Measurements from ENCODE around the gene LDHD.
"Not testable (repeated sequence)": the region's sequence is repeated elsewhere in the genome, so short reads cannot be mapped to it uniquely, and the experiment has no call there.

The LDHD gene

DNA sequence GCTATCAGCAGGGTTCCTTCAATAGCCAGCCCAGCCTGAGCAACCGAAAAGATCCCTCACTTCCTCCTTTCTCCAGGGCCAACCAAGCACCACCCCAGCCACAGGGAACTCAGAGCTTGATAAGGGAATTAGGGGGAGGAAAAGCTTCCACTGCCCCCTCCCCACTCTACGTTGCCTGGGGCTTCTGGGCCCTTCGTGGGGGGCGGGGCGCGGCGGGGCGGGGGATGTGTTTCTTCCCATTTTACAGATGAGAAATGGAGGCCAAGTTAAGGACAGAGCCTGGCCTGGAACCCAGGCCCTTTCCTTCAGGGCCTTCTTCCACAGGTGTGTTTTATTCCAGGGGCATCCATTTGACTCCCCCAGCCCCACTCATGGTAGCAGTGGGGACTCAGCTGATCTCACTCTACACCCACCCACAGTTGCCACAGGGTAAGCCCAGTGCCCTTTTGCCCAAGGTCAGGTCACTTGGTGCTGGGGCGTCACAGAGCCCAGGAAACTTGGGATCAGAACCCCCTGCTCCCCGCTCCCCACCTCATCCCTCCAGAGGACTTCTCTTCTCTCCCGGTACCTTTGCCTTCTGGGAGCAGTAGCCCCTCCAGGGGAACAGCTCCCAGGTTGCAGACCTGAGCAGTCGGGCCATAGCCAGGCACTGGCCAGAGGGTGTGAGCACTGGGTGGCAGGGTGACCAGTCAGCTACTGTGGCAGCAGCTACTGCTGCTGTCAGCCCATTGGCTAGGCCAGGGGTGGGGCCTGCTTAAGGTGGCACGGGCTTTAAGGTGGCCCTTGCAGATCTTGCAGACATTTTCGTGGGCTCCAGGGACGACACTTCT, at the start of gene LDHD:
LDHD (minus strand) TSS at position 700 of the 830 bp plus-strand sequence; CDS start at position 640, 60 bp downstream.
- peak in 1 of 2 donors; percentile 33 for DNase-seq

DNA sequence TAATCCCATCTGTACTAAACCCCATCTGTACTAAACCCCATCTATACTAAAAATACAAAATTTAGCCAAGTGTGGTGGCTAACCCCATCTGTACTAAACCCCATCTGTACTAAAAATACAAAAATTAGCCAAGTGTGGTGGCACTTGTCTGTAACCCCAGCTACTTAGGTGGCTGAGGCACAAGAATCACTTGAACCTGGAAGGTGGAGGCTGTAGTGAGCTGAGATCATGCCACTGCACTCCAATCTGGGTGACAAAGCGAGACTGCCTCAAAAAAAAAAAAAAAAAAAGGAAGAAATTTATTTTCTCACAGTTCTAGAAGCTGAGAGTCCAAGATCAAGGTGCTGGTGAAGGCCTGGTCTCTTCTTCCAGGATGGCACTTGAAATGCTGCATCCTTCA, 43.8 kb upstream of the LDHD start:
- DNase-seq = no peak

- DNase-seq = no peak
These were observed 36.1 kb upstream of the LDHD start for GRCh38 chr16:75152635-75153034.

DNA sequence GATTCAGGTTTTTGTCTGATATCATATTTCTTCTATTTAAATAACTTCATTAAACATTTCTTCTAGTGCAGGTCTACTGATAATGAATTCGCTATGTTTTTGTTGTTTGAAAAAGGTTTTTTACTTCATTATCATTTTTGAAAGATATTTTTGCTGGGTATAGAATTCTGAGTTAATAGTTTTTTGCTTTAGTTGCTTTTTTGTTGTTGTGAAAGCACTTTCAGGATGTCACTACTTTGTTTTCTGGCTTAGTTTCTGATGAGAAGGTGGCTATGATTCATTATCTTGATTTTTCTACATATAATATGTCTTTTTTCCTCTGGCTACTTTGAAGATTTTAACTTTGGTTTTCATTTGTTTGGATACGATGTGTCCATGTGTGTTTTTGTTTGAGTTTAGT, 35.2 kb upstream of the LDHD start:
- DNase-seq = no peak

DNA sequence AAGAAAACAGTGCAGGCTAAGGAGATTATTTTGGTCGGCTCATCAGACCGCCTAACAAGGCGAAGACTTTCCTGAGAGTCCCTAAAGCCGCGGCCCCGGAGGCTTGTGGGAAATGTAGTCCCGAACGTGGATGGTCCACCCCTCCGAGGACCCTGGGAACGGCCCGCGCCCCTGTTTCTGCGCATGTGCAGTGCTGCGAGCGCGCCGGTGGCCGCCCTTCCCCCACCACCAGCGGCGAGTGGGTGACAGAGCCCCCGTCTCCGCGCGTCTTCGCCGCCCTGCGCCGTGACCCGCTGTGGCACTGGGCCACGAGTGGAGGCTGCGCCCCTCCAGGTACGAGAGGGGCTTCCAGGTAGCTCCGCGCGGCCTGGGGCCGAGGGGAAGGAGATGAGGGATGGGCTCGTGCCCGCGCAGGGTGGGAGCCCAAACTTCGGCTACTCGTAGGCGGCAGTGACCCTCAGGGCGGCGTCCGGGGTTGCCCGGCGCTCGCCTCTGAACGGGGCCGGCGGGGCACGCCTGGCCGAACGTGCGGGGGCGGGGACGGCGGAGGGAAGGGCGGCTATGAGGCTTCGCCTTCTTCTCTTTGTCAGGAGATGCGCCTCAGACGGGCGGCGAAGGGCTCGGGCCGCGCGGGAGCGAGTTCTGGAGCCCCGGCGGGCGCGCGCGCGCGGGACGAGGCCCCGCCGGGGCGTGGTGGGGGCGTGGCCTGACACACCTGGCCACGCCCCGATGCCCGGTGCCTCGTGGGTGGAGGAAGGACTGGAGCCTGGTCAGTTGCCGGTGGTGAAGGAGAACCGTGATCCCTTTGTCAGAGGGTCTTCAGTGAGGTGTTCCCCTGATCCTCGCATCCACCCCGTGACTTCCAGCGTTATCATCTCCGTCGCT, 32.0 kb upstream of the LDHD start, which contains the start of gene ZFP1:
ZFP1 (plus strand) TSS at position 214 of the 885 bp plus-strand sequence. CDS start 4,428 bp downstream, outside the sequence.
- peak; percentile 94 to 95 for DNase-seq

GRCh38 chr16:75147968-75148310, 31.4 kb upstream of the LDHD start:
- DNase-seq = no peak

DNA sequence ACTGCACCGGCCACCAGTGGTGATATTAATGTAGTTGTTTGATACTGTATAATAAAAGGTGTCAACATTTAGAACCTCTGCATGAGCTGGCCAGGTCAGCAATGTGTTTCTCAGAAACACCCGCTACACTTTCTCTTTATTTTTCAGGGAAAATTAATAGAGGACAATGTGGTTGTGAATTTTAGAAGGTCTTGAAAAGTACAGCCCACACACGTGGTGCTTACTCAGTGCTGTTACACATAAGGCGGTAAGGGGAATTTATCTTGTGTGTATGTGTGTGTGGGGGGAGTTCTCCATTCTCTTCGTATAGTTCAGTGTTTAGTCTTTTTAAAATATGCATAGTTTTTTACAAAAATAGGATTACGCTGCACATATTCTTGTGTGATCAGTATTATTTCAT, 27.4 kb upstream of the LDHD start:
- DNase-seq = no peak

DNA sequence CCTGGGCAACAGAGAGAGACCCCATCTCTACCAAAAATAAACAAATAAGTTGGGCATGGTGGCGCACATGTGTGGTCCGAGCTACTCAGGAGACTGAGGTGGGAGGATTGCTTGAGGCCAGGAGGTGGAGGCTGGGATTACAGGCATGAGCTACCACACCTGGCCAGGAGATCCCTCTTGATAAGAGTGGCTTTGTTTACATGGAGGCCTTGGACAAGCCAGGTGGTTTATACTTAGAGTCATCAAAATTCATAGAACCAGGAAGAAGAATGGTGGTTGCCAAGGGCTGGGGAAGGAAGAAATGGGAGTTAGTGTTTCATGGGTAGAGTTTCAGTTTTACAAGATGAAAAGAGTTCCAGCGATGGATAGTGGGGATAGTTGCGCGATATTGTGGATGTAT, 22.9 kb upstream of the LDHD start:
- no peak for DNase-seq

DNA sequence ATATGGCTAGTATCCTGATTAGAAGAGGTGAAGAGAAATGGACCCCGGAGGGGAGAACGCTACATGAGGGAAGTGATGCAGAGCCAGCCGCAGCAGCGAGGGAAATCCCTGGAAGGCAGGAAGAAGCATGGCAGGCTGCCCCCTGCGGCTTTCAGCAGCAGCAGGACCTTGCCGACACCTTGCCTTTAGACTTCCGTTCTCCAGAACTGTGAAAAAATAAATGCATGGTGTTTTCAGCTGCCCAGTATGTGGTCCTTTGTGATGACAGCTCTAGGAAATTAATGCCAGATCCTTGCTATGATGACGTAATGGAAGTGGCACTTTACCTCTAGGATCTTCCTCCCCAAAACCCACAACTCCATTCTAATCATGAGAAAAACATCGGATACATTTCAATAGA, 22.1 kb upstream of the LDHD start:
- DNase-seq = no peak

GRCh38 chr16:75138233-75138632, 21.7 kb upstream of the LDHD start:
- no peak for DNase-seq

GRCh38 chr16:75131081-75131480, 14.5 kb upstream of the LDHD start:
- no peak for DNase-seq

- DNase-seq = no peak
These were observed 13.7 kb upstream of the LDHD start for GRCh38 chr16:75130150-75130771.

DNA sequence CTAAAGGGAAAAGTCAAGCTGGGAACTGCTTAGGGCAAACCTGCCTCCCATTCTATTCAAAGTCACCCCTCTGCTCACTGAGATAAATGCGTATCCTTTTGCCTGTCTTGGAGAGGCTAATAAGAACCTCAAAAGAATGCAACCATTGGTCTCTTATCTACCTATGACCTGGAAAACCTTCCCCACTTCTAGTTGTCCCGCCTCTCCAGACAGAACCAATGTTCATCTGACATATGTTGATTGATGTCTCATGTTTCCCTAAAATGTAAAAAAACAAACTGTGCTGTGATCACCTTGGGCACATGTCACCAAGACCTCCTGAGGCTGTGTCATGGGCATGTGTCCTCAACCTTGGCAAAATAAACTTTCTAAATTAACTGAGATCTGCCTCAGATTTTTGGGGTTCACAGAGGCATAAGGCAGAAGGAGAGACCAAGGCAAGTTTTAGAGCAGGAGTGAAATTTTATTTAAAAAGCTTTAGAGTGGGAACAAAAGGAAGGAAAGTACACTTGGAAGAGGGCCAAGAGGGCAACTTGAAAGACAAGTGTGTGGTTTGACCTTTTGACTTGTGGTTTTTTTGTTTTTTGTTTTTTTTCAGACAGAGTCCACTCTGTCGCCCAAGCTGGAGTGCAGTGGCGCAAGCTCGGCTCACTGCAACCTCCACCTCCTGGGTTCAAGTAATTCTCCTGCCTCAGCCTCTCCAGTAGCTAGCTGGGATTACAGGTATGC, 13.0 kb upstream of the LDHD start:
- DNase-seq = not testable (repeated sequence)

DNA sequence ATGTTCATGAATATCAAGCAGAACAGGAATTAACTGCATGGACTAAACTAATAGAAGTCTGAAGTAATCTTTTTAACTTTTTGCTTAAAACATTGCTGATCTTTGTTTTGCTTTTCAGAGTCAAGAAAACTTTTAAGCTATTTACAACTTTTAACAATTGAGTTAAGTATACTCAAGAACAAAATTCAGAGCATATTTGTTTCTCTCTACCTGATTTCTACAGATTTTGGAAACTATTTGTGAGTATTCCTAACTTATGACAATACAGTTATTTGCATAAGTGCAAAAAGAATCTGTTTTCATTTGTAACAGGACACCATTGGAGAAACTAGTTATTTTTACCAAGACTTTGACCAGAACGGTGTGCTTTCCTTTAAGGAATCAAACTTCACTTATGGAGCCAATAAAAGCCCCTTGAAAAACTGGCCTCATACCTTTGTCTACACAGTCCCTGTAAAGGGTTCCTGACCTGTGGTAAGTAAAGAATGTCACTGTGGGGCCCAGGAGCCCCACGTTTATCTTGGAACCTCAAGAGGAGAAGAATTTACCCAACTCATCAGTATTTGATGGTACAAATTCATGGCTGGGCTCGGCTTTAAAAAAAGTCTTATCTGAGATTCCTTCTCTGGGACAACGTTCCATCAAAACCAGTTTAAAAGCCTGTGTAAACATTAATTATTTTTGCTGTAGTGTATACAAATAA, 11.3 kb upstream of the LDHD start:
- DNase-seq = no peak

DNA sequence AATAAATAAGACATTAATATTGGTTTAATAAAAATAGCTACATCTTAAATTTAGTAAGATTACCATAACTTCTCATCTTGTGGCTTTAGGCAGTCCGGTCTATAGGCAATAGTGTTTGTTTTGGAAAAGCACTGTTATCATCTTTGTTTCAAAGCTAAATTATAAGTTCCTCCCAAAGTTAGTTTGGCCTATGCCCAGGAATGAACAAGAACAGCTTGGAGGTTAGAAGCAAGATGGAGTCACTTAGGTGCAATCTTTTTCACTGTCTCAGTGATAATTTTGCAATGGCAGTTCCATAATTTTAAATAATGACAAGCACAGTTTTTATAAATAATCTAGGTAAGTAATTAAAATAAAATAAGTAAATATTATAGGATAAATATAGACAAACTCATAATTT, 6.0 kb upstream of the LDHD start:
- DNase-seq = no peak

DNA sequence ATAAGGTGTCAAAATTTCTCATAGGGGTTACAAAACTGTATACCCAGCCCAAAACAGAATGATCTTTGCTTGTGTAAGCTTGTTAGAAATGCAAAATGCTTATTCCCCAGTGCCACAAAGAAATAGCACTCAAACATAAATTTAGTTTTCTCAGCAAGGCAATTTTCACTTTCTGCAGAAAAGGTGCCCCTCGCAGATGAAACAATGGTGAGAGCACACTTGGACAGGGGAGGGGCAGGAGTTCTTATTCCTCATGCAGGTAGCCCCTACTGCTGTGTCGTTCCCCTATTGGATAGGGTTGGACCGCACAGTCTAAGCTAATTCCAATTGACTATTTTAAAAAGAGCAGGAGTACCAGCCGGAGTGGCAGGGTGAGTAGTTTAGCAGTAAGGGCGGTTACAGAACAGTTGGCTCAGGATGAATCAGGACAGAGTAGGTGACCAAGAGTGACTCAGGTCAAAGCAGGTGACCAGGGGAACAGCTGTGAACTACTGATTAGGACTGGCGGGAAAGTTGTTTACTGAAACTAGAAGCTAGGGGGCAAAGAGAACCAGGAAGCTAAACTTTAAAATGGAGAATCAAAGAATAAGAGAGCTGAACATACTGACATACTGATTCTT, 5.5 kb upstream of the LDHD start:
- DNase-seq = no peak

DNA sequence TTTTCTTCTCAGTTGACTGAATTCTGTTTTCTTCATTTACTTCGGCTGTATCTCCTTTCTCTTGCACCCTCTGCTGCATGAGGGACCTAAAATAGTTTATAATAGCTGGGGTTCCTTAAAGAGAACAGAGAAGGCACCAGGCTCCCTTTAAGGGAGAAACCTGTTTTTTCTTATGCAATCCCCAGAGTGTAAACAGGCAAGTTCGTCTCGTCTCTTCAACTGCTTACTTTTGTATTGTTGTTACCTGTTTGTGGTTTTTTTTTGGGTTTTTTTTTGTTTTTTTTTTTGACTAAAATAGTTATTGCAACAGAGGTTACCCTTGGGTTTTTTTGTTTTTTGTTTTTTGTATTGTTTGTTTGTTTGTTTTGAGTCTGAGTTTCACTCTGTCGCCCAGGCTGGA, 3.7 kb upstream of the LDHD start:
- DNase-seq = no peak

DNA sequence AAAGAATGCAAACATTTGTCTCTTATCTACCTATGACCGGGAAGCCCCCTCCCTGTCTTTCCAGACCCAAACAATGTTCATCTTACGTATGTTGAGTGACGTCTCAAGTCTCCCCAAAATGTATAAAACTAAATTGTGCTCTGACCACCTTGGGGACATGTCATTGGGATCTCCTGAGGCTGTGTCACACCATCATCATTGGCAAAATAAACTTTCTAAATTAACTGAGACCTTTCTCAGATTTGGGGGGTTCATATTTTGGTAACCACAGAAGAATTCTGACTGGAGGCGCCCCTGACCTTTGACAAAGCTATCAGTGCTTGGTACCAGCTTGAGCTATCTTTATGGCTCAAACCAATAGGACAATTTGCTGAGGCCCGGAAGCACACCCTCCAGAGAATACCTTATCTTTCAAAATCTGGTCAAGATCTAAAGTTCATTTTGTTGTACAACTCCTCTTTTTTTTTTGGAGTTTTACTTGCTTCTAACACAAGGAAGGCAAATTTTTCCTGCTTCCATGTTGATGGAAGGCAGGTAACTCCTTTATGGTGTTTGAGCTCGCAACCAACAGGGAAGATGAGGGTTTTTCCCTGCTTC, 2.5 kb upstream of the LDHD start:
- no peak for DNase-seq

GRCh38 chr16:75116911-75117245, 298 bp upstream of the LDHD start:
- DNase-seq = no peak

DNA sequence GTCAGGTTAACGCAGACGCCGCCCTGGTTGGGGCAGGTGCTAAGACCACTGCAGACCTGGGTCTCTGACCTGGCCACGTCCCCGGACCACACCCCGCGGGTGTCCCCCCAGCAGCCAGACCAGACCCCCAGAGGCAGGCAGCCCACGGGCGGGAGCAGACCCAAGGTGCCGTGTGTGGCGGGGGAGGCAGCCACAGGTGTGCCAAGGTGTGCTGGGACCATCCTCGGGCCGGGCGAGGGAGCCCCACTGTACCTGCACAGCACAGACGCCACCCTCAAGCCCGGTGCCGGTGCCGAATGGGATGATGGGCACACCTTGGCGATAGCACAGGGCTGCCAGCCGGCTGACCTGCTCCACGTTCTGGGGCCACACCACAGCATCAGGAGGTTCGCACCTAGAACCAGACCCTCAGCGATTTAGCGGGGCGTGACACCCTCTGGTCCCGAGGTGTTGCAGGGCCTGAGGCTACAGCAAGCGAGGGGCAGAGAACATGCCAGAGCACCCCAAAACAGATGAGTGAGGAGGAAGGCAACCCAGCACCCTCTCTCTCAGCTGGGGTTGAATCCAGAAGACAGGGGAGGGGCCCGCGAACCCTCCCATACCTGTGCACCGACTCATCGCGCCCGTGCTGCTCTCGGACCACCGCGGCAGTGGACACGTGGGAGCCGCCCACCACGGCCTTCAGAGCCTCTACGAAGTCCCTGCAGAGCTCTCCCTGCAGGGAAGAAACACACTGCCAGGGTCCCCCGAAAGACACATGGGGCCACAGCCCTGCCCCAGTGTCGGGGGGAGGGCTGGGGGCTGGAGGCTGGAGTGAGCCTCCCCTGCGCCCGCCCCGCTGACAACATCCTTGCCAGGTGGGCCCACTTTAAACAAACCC, 1.4 kb downstream of the LDHD start:
- no peak for DNase-seq
